ENCODE results near the gene SALL4. TPM values are rescaled to one million over a fixed set of nuclear protein-coding genes. Genes with fewer than 3 reads are reported as not detected.
"Not testable (repeated sequence)": the region's sequence is repeated elsewhere in the genome, so short reads cannot be mapped to it uniquely, and the experiment has no call there.

Gene SALL4
- polyA plus RNA-seq, 1 donor = 16.3 TPM

DNA sequence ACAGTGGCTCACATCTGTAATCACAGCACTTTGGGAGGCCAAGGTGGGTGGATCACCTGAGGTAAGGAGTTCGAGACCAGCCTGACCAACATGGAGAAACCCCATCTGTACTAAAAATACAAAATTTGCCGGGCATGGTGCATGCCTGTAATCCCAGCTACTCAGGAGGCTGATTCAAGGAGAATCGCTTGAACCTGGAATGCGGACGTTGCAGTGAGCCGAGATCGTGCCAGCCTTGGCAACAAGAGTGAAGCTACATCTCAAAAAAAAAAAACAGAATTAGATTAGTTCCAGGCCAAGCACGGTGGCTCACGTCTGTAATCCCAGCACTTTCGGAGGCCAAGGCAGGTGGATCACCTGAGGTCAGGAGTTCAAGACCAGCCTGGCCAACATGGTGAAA is 36.9 kb downstream of the SALL4 start:
- not testable (repeated sequence) for DNase-seq

DNA sequence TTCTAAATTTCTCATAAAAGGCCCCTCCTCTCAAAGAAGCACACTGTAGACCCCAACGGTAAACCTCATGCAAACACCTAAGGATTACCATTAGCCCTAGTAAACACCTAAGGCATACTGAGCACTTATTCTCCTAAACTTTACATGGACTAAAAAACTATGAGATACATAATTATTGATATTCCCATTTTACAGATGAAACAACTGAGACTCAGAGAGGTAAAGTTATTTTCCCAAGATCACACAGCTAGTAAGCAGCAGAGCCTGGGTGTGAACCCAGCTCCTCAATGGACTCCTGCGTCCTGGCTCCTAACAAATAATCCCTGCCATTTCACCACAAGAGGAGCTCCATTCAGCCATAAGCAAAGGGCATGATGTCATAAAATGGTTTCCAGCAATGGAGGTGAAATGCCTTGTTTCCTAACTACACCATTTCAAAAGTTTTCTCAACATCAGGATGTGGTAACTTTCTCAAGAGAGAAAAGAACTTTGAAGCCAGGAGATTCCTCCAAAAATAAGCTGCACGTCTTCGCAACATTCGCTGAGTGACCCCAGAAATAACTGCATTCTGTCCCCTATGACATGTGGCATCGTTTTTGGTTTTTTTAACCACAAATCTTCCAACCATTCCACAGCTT is 38.2 kb downstream of the SALL4 start:
- DNase-seq = no peak

DNA sequence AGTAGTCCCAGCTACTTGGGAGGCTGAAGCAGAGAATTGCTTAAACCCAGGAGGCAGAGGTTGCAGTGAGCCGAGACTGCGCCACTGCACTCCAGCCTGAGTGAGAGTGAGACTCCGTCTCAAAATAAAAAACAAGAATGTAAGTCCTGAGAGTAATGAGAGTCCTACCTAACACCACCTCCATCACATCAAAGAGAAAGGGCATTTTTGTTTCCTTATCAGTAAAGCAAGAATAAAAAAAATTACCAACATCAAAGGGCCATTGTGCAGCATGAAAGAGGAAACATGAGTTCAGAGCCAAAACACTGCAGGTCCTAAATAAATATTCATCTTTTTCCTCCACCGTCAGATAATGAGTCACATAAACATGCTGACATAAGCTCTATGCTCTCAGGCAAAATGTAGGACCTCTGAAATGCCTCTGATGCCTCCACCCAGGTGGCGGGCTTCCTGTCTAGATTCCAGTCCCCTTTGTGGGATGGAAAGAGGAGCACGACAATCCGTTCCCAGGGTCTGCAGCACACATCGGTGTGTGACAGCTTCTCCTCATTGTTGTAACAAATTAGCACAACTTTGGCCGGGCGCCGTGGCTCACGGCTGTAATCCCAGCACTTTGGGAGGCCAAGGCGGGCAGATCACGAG is 41.3 kb downstream of the SALL4 start:
- DNase-seq = no peak

DNA sequence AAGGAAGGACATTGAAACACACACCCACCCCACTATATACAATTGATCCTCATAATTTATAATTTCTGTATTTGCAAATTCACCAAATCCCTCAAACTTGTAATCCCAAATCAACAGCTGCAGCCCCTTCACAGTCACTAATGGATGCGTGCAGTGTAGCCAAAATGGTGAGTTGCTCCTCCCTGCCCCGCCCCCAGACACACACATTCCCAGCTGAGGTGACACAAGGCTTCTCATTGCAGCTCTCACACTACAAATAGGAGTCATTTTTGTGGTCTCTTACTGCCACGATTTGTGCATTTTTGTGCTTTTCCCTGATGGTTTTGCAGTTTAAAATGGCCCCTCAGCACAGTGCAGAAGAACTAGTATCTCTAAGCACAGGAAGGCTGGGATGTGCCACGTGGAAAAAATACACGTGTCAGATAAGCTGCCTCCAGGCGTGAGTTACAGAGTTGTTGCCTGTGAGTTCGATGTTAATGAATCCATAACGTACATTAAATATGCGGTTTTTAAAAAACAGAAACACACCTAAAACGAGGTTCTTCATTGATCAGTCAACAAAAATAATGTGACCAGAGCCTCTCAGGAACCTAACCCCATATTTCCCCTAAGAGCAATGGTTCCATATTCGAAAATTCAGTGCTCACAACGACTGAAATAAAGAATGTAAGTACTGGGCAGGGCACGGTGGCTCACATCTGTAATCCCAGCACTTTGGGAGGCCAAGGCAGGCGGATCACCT is 42.4 kb downstream of the SALL4 start:
- DNase-seq = no peak

DNA sequence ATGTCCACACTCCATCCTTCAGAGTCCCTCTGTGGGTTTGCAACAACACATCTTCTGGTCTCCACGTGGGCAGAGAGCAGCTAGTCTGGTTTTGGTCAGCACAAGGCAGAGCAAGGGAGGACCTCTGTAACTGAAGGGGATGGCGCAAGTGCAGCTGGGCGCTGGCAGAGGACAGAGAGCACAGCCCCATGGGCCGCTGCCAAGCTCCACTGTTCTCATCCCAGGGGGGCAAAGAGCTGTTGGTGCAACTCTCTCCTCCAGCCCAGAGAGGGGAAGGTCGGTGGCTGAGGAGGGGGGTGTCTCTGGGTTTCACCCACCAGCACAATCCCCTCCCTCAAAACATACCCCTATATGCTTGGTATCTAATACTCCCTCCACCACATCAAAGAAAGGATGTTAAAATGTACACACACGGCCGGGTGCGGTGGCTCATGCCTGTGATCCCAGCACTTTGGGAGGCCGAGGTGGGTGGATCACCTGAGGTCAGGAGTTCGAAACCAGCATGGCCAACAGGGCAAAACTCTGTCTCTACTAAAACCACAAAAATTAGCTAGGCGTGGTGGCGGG is 43.3 kb downstream of the SALL4 start:
- no peak for DNase-seq

DNA sequence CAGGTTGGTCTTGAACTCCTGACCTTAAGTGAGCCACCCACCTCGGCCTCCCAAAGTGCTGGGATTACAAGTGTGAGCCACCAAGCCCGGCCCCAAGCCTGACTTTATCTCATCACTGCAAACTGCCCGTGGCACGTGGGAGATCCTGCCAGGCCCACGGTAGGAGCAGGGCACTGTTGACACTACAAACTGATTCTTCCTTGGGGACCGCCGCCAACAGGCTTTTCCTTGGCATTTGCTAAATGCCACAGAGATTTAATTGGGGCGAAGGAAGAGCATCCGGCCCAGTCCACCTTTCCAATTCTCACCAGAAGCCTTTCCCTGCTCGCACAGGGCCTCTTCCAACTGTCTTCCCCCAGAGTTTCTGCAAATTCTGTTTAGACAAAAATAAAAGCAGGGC is 45.1 kb downstream of the SALL4 start:
- DNase-seq = no peak

DNA sequence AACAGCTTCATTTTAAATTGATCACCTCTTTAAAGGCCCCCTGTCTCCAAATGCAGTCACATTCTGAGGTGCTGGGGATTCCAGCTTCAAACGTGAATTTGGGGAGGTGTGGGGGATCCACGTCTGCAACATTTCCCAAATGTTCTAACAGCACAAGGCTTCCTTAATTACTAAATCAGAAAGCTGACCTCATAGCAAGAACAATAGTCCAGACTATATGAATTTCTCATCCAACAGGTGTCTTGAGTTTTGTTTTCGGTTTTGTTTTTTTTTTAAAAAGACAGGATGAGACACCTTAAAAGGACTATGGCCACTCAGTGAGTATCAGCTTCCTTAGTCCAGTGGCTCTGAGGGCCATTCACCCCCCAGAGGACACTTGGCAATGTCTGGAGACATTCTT is 45.7 kb downstream of the SALL4 start:
- no peak for DNase-seq

DNA sequence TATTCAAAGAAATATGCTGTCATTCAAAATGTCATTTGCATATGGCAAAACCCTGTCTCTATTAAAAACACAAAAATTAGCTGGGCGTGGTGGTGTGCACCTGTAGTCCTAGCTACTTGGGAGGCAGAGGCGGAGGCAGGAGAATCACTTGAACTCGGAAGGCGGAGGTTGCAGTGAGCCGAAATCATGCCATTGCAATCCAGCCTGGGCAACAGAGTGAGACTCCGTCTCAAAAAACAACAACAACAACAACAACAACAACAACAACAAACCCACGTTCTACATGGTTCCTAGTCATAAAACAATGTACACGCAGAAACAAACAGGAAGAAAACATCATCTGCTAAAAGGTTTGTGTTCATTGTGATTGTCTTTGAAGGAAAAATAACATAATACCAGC is 49.1 kb downstream of the SALL4 start:
- DNase-seq = not testable (repeated sequence)

DNA sequence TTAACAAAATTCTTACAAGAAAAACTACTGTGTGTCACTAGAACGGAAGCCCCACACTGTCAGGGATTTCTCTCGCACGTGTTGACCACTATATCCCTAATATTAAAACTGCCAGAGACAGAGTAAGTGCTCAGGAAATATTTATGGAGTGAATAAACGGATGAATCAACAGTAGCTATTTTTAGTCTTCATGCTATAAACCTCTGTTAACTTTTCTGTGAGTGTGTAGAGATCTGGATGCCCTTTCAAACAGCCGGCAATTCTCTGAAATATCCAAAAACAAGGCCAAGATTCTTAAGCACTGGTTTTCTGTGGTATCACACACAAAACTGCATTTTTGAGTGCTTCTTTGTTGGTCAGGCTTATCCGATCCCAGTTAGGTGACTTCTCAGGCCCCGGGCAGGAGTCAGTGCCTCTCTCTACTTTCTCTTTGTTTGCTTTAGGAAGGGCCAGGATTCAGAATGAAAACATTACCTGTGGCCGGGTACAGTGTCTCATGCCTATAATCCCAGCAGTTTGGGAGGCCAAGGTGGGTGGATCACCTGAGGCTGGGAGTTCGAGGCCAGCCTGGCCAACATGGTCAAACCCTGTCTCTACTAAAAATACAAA is 49.9 kb downstream of the SALL4 start:
- no peak for DNase-seq

DNA sequence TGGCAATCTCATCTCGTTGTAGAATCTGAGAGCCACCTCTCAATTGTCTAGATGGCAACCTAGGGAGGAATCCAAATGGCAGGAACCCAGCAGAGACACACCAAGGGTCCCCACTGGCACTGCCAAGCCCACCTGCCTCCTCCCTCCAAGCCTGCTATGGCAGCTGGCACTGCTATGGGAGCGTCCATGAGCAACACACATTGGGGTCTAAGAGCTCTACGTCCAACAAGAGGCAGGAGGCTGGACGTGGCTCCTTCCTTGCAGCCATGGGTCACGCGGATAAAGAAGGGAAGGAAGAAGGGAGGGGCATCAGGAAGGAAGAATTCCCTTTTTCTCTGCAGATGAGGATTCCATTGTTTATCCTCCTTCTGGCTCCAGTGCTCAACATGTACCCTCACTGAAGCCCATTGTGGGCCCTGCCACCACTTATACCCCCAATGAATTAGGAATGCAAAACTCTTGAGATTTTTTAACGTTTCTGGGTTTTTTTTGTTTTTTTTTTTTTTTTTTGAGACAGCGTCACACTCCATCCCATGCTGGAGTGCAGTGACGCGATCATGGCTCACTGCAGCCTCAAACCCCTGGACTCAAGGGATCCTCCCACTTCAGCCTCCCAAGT is 51.4 kb downstream of the SALL4 start:
- no peak for DNase-seq

DNA sequence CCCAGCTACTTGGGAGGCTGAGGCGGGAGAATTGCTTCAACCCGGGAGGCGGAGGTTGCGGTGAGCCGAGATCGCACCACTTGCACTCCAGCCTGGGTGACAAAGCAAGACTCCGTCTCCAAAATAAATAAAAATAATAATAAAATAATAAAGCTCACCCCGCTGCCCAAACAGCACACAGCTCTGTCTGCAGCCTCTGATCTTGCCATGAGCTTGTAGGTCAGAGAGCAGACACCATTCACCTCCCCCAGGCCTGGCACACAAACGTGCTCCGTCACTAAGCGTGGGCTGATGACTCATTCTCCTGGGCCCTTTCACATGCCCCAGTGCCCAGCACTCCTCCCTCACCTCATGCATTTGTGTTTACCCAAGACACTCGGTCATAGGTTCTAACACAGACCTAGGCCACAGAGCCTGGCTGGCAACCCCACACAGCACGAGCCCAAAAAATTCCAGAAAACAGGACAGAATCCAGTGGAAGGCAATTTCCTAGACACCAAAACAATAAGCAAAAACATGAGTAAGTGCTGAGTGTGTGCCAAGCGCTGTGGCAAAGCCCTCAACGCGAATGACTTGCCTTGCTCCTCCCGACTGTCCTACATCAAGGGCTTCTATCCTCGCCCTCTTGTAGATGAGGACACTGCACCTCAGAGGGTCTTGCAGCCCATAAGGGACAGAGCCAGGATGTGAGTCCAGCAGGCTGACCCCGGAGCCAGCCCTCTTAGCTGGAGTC is 52.1 kb downstream of the SALL4 start:
- DNase-seq = no peak

DNA sequence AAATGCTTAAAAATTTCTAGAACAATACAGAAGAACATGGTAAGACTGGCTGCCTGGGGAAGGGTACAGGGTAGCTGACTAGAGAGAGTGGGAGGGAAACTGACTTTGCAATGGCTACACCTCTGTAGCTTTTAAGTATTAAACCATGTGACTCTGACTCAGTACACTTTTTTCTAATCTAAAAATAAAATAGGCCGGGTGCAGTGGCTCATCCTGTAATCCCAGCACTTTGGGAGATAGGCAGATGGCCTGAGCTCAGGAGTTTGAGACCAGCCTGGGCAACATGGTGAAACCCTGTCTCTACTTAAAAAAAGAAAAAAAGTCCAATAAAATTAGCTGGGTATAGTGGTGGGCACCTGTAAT is 52.7 kb downstream of the SALL4 start:
- no peak for DNase-seq

DNA sequence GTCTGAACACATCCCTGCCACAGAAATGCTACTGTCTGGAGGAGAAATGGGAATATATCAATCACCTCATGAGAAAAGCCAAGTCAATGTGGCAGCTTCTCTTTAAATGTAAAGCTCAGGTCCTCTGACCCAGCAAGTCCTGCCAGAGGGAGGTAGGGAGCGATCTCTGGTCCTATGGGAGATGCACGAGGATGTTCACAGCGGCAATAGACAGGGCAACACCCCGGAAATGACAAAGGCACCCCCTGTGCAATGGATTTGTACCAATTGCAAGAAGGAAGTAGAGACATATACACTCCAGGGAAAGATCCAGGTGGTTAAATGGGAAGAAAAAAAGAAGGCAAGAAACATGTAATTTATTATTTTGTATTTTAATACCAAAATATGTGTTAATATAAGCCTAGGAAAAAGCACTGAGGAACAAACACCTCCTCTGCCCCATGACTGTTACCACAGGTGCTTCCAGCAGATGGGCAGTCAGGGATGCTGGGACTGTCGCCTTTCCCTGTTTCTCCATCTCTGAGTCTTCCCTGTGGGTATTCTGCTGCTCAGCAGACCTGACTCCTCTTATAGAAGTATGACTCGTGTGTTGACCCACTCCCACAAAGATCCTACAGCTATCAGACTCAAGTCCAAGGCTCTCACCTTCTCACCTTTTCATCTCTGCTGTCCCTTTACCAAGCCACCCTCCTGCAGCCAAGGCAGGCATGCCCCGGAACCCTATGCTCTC is 55.0 kb downstream of the SALL4 start:
- no peak for DNase-seq

DNA sequence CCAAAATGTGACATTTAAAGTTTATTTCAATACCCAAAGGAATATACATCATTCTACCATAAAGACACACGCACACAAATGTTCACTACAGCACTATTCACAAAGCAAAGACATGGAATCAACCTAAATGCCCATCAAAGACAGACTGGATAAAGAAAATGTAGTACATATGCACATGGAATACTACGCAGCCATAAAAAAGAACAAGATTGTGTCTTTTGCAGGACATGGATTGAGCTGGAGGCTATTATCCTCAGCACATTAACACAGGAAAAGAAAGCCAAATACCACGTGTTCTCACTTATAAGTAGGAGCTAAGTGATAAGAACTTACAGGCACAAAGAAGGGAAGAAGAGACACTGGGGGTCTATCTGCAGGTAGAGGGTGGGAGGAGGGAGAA is 56.5 kb downstream of the SALL4 start:
- DNase-seq = no peak

DNA sequence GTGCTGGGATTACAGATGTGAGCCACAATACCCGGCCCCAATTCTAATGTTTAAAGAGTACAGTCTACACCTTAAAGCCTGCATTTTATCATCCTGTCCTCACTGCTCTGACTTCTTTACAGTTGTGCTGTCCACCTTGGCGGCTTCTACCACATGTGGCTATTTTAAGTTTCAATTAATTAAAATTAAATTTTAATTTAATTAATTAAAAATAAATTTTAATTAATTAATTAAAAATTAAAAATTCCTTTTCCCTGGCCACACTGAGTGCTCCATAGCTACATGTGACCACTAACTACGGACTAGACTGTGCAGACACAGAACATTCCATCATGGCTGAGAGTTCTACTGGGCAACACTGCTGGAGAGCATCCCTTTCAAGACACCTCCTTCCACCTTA is 61.5 kb downstream of the SALL4 start:
- DNase-seq = no peak

DNA sequence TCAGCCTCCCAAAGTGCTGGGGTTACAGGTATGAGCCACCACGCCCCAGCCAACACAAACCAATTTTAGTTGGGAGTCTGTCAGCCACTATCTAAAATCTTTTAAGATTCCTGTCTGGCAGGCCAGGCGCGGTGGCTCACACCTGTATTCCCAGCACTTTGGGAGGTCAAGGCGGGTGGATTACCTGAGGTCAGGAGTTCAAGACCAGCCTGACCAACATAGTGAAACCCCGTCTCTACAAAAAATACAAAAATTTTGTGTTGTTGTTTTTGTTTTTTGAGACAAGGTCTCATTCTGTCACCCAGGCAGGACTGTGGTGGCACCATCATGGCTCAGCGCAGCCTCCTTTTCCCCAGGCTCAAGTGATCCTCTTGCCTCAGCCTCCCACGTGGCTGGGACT is 62.0 kb downstream of the SALL4 start:
- DNase-seq = not testable (repeated sequence)

DNA sequence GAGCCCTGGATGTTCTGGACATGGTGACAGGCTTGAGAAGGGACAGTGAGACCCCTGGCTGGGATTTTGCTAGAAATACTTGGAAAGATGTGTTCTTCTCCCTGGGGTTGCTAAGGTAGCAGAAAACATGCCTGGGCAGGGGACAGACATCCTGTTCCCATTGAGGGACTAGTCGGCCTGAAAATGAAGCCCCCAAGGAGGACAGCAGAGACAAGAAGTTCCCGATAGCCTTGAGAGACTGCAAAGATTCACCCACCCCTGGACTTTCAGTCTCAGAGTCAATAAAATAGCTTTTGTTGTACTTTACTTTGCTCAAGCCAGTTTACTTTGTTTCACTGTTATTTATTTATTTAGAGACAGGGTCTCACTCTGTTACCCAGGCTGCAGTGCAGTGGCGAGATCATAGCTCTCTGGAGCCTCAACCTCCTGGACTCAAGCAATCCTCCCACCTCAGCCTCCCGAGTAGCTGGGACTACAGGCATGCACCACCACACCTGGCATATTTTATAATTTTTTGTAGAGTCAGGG is 62.5 kb downstream of the SALL4 start:
- DNase-seq = no peak

DNA sequence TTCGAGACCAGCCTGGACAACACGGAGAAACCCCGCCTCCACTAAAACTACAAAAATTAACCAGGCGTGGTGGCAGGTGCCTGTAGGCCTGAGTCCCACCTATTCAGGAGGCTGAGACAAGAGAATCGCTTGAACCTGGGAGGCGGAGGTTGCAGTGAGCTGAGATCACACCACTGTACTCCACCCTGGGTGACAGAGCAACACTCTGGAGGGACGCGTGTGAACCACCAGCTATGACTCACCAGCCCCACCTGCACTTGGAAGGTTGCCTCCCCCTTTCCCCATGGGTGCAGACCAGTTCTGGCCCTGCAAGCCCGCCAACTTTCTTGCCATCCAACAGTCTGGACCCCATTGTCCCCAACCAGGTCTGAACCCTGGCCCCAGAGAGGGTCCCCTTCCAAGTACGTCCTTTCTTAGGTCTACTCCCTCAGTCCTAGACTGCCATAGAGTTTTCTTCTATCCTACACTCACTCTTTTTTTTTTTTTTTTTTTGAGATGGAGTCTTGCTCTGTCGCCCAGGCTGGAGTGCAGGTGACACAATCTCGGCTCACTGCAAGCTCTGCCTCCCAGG is 63.4 kb downstream of the SALL4 start:
- no peak for DNase-seq

DNA sequence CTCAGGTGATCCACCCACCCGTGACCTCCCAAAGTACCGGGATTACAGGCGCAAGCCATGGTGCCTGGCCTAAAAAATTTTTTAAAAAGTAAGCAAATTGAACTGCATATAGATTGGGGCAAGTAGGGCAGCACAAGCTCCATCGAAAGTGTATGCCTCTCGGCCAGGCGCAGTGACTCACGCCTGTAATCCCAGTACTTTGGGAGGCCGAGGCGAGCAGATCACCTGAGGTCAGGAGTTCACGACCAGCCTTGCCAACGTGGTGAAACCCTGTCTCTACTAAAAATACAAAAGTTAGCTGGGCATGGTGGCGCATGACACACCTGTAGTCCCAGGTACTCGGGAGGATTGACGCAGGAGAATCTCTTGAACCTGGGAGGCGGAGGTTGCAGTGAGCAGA is 64.1 kb downstream of the SALL4 start:
- DNase-seq = not testable (repeated sequence)

DNA sequence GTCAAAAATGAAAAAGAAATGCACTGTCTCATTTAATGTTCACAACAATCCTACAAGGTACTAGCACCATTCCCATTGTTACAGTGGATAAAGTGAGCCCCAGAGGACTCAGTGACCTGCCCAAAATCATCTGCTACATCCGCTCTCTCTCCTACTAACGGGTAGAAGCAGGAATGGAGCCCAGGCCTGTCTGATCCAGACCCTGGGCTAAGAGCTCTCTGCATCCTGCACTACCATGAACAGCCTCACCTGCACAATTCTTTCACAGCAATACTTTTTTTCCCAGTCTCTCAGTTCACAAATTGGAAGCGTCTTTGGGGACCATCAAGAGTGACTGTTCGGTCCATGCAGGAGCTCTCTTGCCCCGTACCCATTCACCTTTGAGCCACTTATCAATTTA is 65.4 kb downstream of the SALL4 start:
- no peak for DNase-seq
